Vagina (tissue), 2 donors: ENCODE measurements around the gene MED31. TPM values are rescaled to one million over a fixed set of nuclear protein-coding genes. Genes with fewer than 3 reads are reported as not detected.

Experiments
- DNase-seq, 2 donors: peaks; one replicate each; pipeline ENCODE4 v3.0.0-alpha.2; 2017; ENCODE audit errors: extremely low spot score in 2 of 2
- H3K27ac ChIP-seq: fragments of 200-600 bp; sonication (generic); one replicate; pipeline ENCODE4 v1.5.1; 2019
- H3K27me3 ChIP-seq: fragments of 200-600 bp; sonication (generic); one replicate; pipeline ENCODE4 v1.5.1; 2019
- H3K36me3 ChIP-seq, 2 donors: fragments of 200-600 bp; sonication (generic); one replicate each; pipeline ENCODE4 v1.5.1; 2017 to 2019
- H3K4me1 ChIP-seq: fragments of 200-600 bp; sonication (generic); one replicate; pipeline ENCODE4 v1.5.1; 2019
- H3K4me3 ChIP-seq, 2 donors: fragments of 200-600 bp; sonication (generic); 1 replicate in 1 of 2; 2 replicates in 1 of 2; pipeline ENCODE4 v1.5.1; 2016 to 2019
- H3K9me3 ChIP-seq: fragments of 200-600 bp; sonication (generic); one replicate; pipeline ENCODE4 v1.5.1; 2019
- CTCF ChIP-seq, 3 experiments: fragments of 450-650 bp in 2 of 3; fragments of 200-600 bp in 1 of 3; sonication (generic) in 1 of 3; IDR thresholded peaks; one replicate each; pipeline ENCODE4 v1.5.1; 2017 to 2019; ENCODE audit warnings: antibody characterized with exemption in 3 of 3, mild to moderate bottlenecking in 2 of 3, moderate library complexity in 2 of 3
- POLR2A ChIP-seq, 2 donors: fragments of 450-650 bp; IDR thresholded peaks; one replicate each; pipeline ENCODE4 v1.6.1; 2017; ENCODE audit warnings: antibody characterized with exemption in 2 of 2, mild to moderate bottlenecking in 2 of 2, moderate library complexity in 2 of 2
- POLR2AphosphoS5 ChIP-seq, 2 donors: sonication (generic); formaldehyde crosslinking; IDR thresholded peaks; one replicate each; pipeline ENCODE4 v1.9.0; 2017; ENCODE audit warnings: antibody characterized with exemption in 2 of 2, mild to moderate bottlenecking in 2 of 2, low read depth in 1 of 2; ENCODE audit not compliant: insufficient read depth in 1 of 2
- intact Hi-C: fragments of 100-400 bp; cut with DNase I; formaldehyde crosslinking; loops from one replicate; pipeline ENCODE4 v1.15.1; 2023
- total RNA-seq: library from RNA; depleted of rRNA; stranded (reverse); fragments of >200 nt; gene quantifications from one replicate; pipeline ENCODE4 v1.2.3, GENCODE V29; 2016

MED31 gene
- 13.3 TPM for total RNA-seq

- Histone ChIP-seq H3K4me3 (peak within 1 kb of the TSS; percentile 65 to 73), H3K36me3 (peaks cover 0 to 16% of the 10 kb centered on the region in 2 donors), H3K27ac (peak within 1 kb of the TSS; percentile 75), H3K27me3 (peaks cover 3% of the 10 kb centered on the region), H3K4me1 (peaks cover 39% of the 10 kb centered on the region), H3K9me3 (no peaks in the 10 kb centered on the region)
- intact Hi-C loops = no loop called here
- peak in 1 of 2 donors; percentile 90 for DNase-seq
- TF ChIP-seq POLR2A (IDR thresholded peaks at IDR 0.05) = peak in 1 of 2 donors; percentile 35
- no peak for TF ChIP-seq CTCF (IDR thresholded peaks at IDR 0.05)
- TF ChIP-seq POLR2AphosphoS5 (IDR thresholded peaks at IDR 0.05; ENCODE audit: insufficient read depth in 1 of 2, low read depth in 1 of 2) = peak; percentile 91 to 98
Observed at GRCh38 chr17:6651354-6651918, at the start of gene MED31, which contains the start of gene C17orf100. MED31 (minus strand) TSS chr17:6651605; CDS start chr17:6651528, 77 bp downstream. C17orf100 (plus strand) TSS chr17:6651762; CDS start chr17:6651914, 152 bp downstream.

GRCh38 chr17:6700948-6701307 is 49.5 kb upstream of the MED31 start:
- intact Hi-C loops = no loop called here
- no peaks in the 10 kb centered on the region for H3K36me3 ChIP-seq

GRCh38 chr17:6699997-6700947 is 48.9 kb upstream of the MED31 start:
- no peaks in the 10 kb centered on the region for H3K27me3 ChIP-seq
- no peak for DNase-seq

More at GRCh38 chr17:6700948-6701307, 49.5 kb upstream of the MED31 start:
- TF ChIP-seq POLR2AphosphoS5 (IDR thresholded peaks at IDR 0.05; ENCODE audit: insufficient read depth in 1 of 2, low read depth in 1 of 2) (no peak), POLR2A (IDR thresholded peaks at IDR 0.05) (no peak), CTCF (IDR thresholded peaks at IDR 0.05) (no peak)
- Histone ChIP-seq H3K27me3 (no peaks in the 10 kb centered on the region), H3K27ac (no peak overlapping the region), H3K9me3 (no peaks in the 10 kb centered on the region), H3K4me3 (no peak overlapping the region), H3K4me1 (no peaks in the 10 kb centered on the region)
- no peak for DNase-seq

GRCh38 chr17:6698004-6698403 is 46.6 kb upstream of the MED31 start:
- Histone ChIP-seq H3K27ac (no peak overlapping the region), H3K36me3 (no peaks in the 10 kb centered on the region), H3K4me1 (no peaks in the 10 kb centered on the region), H3K4me3 (no peak overlapping the region), H3K27me3 (no peaks in the 10 kb centered on the region), H3K9me3 (no peaks in the 10 kb centered on the region)
- TF ChIP-seq POLR2AphosphoS5 (IDR thresholded peaks at IDR 0.05; ENCODE audit: insufficient read depth in 1 of 2, low read depth in 1 of 2) = no peak
- no peak for TF ChIP-seq POLR2A (IDR thresholded peaks at IDR 0.05)
- no peak for TF ChIP-seq CTCF (IDR thresholded peaks at IDR 0.05)
- intact Hi-C loops = no loop called here
- no peak for DNase-seq

More at GRCh38 chr17:6699997-6700947, 48.9 kb upstream of the MED31 start:
- Histone ChIP-seq H3K27ac (no peak overlapping the region), H3K36me3 (no peaks in the 10 kb centered on the region), H3K4me3 (no peak overlapping the region), H3K4me1 (no peaks in the 10 kb centered on the region), H3K9me3 (no peaks in the 10 kb centered on the region)
- intact Hi-C loops = no loop called here
- TF ChIP-seq POLR2AphosphoS5 (IDR thresholded peaks at IDR 0.05; ENCODE audit: insufficient read depth in 1 of 2, low read depth in 1 of 2) (no peak), POLR2A (IDR thresholded peaks at IDR 0.05) (no peak), CTCF (IDR thresholded peaks at IDR 0.05) (no peak)
